Spleen (tissue), 7 donors: ENCODE results near the gene DNMBP.

Experiments
- POLR2AphosphoS5 ChIP-seq, 3 donors: sonication (generic); formaldehyde crosslinking; IDR thresholded peaks; one replicate each; pipeline ENCODE4 v1.5.1; 2017; ENCODE audit warnings: antibody characterized with exemption in 3 of 3
- TF ChIP-seq, protein P1 (sequence below), 11 experiments: fragments of 200-600 bp in 7 of 11; fragments of 450-650 bp in 4 of 11; sonication (generic) in 4 of 11; IDR thresholded peaks in 8 of 11; conservative IDR thresholded peaks in 3 of 11; 1 replicate in 7 of 11; 2 replicates in 4 of 11; pipeline versions ENCODE4 v1.4.0 to v1.8.0; 2016 to 2021; ENCODE audit warnings: antibody characterized with exemption in 11 of 11, inconsistent platforms in 4 of 11, mild to moderate bottlenecking in 1 of 11
- donor health status: DM: no; HTN: no; CAD: no; lungs with moderate emphysema.
- donor health status: DM: no; HTN: no; CAD: no.
- donor health status: DM: no; HTN: no; CAD: no.

DNA sequence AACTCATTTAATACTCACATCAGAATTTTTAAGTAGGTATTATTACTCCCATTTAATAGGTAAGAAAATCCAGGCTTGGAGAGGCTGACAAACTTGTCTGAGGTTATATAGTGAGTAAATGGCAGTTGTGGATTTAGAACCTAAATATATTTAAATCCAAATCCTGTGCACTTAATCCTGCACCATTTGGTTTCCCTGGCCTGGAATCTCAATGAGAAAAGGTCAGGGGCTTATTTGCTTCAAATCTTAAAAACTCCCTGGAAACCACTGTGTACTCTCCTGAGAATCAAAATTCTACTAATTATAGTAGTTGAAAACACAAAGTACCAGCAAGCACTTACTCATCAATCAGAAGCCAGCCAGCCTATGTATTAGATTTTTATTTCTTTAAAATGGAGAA is 97.7 kb downstream of the DNMBP start:
- TF ChIP-seq, protein P1, sequence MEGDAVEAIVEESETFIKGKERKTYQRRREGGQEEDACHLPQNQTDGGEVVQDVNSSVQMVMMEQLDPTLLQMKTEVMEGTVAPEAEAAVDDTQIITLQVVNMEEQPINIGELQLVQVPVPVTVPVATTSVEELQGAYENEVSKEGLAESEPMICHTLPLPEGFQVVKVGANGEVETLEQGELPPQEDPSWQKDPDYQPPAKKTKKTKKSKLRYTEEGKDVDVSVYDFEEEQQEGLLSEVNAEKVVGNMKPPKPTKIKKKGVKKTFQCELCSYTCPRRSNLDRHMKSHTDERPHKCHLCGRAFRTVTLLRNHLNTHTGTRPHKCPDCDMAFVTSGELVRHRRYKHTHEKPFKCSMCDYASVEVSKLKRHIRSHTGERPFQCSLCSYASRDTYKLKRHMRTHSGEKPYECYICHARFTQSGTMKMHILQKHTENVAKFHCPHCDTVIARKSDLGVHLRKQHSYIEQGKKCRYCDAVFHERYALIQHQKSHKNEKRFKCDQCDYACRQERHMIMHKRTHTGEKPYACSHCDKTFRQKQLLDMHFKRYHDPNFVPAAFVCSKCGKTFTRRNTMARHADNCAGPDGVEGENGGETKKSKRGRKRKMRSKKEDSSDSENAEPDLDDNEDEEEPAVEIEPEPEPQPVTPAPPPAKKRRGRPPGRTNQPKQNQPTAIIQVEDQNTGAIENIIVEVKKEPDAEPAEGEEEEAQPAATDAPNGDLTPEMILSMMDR (IDR thresholded peaks at IDR 0.05 in 8 of 11, conservative IDR thresholded peaks at IDR 0.05 in 3 of 11) = no peak
- no peak for TF ChIP-seq POLR2AphosphoS5 (IDR thresholded peaks at IDR 0.05)
